Heart left ventricle (tissue), 16 donors: Measurements from ENCODE around the gene RBPMS2. TPM values are rescaled to one million over a fixed set of nuclear protein-coding genes. Genes with fewer than 3 reads are reported as not detected.

Experiments
- ATAC-seq, 4 donors: fragments of 200-7000 bp; cut with Tn5 transposase; one replicate each; pipeline ENCODE4 v1.9.1; 2020 to 2022; ENCODE audit warnings: moderate library complexity in 4 of 4, mild to moderate bottlenecking in 3 of 4, moderate number of reproducible peaks in 1 of 4
- DNase-seq, 5 donors: peaks; one replicate each; pipeline ENCODE4 v3.0.0-alpha.2; 2020
- H3K27ac ChIP-seq, 12 donors: fragments of 200-600 bp; sonication (generic) in 4 of 12; one replicate each; pipeline versions ENCODE4 v1.5.0 to v1.8.0; 2016 to 2022; ENCODE audit warnings: mild to moderate bottlenecking in 2 of 12
- H3K27me3 ChIP-seq, 9 donors: fragments of 200-600 bp; sonication (generic) in 2 of 9; one replicate each; pipeline versions ENCODE4 v1.5.1 to v1.8.0; 2016 to 2022; ENCODE audit warnings: mild to moderate bottlenecking in 3 of 9
- H3K36me3 ChIP-seq, 9 donors: fragments of 200-600 bp; sonication (generic) in 2 of 9; one replicate each; pipeline versions ENCODE4 v1.5.0 to v1.8.0; 2018 to 2022; ENCODE audit warnings: mild to moderate bottlenecking in 2 of 9
- H3K4me1 ChIP-seq, 12 donors: fragments of 200-600 bp; sonication (generic) in 4 of 12; one replicate each; pipeline versions ENCODE4 v1.5.0 to v1.8.0; 2016 to 2022; ENCODE audit warnings: mild to moderate bottlenecking in 3 of 12
- H3K4me3 ChIP-seq, 12 donors: fragments of 200-600 bp; sonication (generic) in 4 of 12; one replicate each; pipeline versions ENCODE4 v1.5.0 to v1.8.0; 2017 to 2022; ENCODE audit warnings: mild to moderate bottlenecking in 9 of 12, moderate library complexity in 4 of 12
- H3K9me3 ChIP-seq, 12 donors: fragments of 200-600 bp; sonication (generic) in 4 of 12; one replicate each; pipeline versions ENCODE4 v1.5.0 to v1.8.0; 2016 to 2022; ENCODE audit warnings: mild to moderate bottlenecking in 1 of 12
- CTCF ChIP-seq, 12 donors: fragments of 200-600 bp; sonication (generic) in 4 of 12; IDR thresholded peaks; one replicate each; pipeline versions ENCODE4 v1.5.0 to v1.8.0; 2018 to 2022; ENCODE audit warnings: antibody characterized with exemption in 12 of 12, mild to moderate bottlenecking in 5 of 12
- POLR2A ChIP-seq, 2 donors: fragments of 450-650 bp; IDR thresholded peaks; one replicate each; pipeline ENCODE4 v1.6.1; 2017; ENCODE audit warnings: antibody characterized with exemption in 2 of 2, mild to moderate bottlenecking in 2 of 2, moderate library complexity in 2 of 2
- WGBS, 4 donors: extraction: QIAGEN DNeasy Blood & Tissue Kit in 2 of 4; methylation state at CpG; one replicate each; pipeline versions ENCODE4 v1.1.5 to v1.1.7; 2013 to 2018; 5-methylcytosine and 5-hydroxymethylcytosine counted together
- intact Hi-C, 10 donors: fragments of 100-400 bp; cut with DNase I; formaldehyde crosslinking; loops; one replicate each; pipeline versions ENCODE4 v1.11.1 to v1.14.2; 2022
- polyA plus RNA-seq, 2 donors: library from polyadenylated mRNA; stranded (reverse); fragments of 200-250 nt; gene quantifications; one replicate each; pipeline ENCODE4 v1.2.3, GENCODE V29; 2013
- total RNA-seq, 9 donors: library from RNA; depleted of rRNA in 2 of 9; stranded (reverse); fragments of >200 nt in 2 of 9; fragmentation: NEBNext Ultra II Directional in 3 of 9; extraction: Animal tissue kit (Norgen Biotek cat#: 25700) in 3 of 9; gene quantifications; one replicate each; pipeline versions ENCODE4 v1.1.0 to v1.2.4, GENCODE V29; 2016 to 2023
- donor health status: ischemic (EF 13 %, LVEDD 7.1; RV severe dilation, severe dysfunction).
- donor health status: healthy with polysubstance abuse.
- donor health status: DM: no; HTN: yes; CAD: no.
- donor health status: DM: no; HTN: no; CAD: no.
- donor health status: ischemic (EF 25% LVEDD 6.9; RV normal size, moderate dysfunction).
- donor health status: ischemic (EF 25% LVEDD 5.7; RV mildly dilated, moderate dysfunction).
- donor health status: healthy.
- donor health status: DM: yes; HTN: yes; CAD: no.
- donor health status: ischemic (EF 35%, LVEDD 5.7; RV mildly dilated, moderate dysfunction).
- donor health status: nonischemic (EF 11% LVEDD 7.7; RV severe dilation, severe dysfunction).
- donor health status: DM: yes; HTN: yes; CAD: no.
- donor health status: PGD.
- donor health status: ischemic (EF 29% LVEDD 5.4; RV normal size, mild dysfunction).
- donor health status: nonischemic (EF 23%, LVEDD 6.1; RV moderate dilation, normal function).

The RBPMS2 gene
- total and polyA plus RNA-seq, 11 donors = 49.8 to 530 (median 202) TPM

- peak in 3 of 4 donors; percentile 46 to 71 (median 63) for ATAC-seq
- WGBS, 4 donors = 38 to 53% (median 45%) methylated on average over 4 to 6 of the region's 6 CpGs
- intact Hi-C loops = loop anchor here in 8 of 10 donors (5.0 to 10.0 kb wide), 7 partner anchors 41 to 131 kb away; no protein-coding TSS in a partner anchor
- Histone ChIP-seq H3K27ac (peak overlapping the region in 3 of 12 donors; percentile 6 to 44 (median 40)), H3K36me3 (no peaks in the 10 kb centered on the region), H3K4me1 (peaks cover 0 to 10% (median 0%) of the 10 kb centered on the region in 12 donors), H3K4me3 (no peak overlapping the region), H3K27me3 (no peaks in the 10 kb centered on the region), H3K9me3 (no peaks in the 10 kb centered on the region)
- TF ChIP-seq POLR2A (IDR thresholded peaks at IDR 0.05) (no peak), CTCF (IDR thresholded peaks at IDR 0.05) (no peak)
- DNase-seq = peak in 3 of 5 donors; percentile 30 to 52 (median 45)
Measured at GRCh38 chr15:64813075-64813474, 37.7 kb upstream of the RBPMS2 start.

- Histone ChIP-seq H3K4me1 (peaks cover 0 to 16% (median 0%) of the 10 kb centered on the region in 12 donors), H3K9me3 (no peaks in the 10 kb centered on the region), H3K4me3 (no peak overlapping the region), H3K27me3 (no peaks in the 10 kb centered on the region), H3K36me3 (no peaks in the 10 kb centered on the region), H3K27ac (peak overlapping the region in 1 of 12 donors; percentile 90)
- intact Hi-C loops = loop anchor here in 9 of 10 donors (1.0 to 10.0 kb wide), 12 partner anchors 38 to 128 kb away; no protein-coding TSS in a partner anchor
- no peak for ATAC-seq
- no peak for DNase-seq
- TF ChIP-seq CTCF (IDR thresholded peaks at IDR 0.05) (no peak), POLR2A (IDR thresholded peaks at IDR 0.05) (no peak)
- WGBS, 4 donors = 75 to 82% (median 80%) methylated on average over 6 of the region's 6 CpGs
Measured at GRCh38 chr15:64810497-64811326, 35.3 kb upstream of the RBPMS2 start.

DNA sequence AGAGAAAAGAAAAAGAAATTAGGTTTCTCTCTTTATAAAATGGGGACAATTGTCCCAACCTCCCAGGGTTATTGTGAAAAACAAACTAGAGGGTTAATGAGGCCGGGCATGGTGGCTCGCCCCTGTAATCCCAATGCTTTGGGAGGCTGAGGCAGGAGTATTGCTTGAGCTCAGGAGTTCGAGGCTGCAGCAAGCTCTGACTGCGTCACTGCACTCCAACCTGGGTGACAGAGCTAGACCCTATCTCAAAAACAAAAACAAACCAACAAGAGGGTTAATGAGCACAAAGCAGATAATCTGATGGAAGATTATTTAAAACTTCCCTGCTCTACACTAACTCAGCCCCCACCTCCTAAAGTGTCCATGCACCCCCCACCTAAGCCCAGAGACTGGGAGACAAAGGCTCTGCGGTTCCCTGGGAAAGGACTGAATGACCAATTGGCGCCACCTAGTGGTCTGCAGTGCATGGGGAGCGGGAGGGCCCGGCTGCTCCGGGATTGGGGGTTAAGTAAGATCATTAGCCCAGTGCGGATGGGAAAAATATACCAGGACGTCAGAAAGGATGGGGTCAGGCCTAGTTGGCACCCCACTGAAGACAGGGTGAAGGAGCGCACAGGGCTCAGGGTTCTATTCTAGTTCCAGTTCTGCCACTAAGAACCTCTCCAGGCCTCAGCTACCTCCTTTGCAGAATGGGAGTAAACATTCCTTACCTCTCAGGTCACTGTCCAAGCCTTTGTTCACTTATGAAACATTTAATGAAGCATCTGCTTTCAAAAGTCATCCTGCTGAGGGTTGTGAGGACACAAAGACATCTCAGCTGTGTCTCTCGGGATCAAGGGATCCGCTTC, 34.5 kb upstream of the RBPMS2 start:
- peak; percentile 77 to 88 (median 83) for DNase-seq
- H3K4me3 ChIP-seq = no peak overlapping the region
- H3K36me3 ChIP-seq = no peaks in the 10 kb centered on the region
- H3K4me1 ChIP-seq = peaks cover 0 to 16% (median 0%) of the 10 kb centered on the region in 12 donors
- peak; percentile 78 to 82 (median 81) for ATAC-seq
- no peaks in the 10 kb centered on the region for H3K9me3 ChIP-seq
- WGBS, 4 donors = 30 to 33% (median 31%) methylated on average over 14 of the region's 14 CpGs
- no peaks in the 10 kb centered on the region for H3K27me3 ChIP-seq
- intact Hi-C loops = loop anchor here (1.0 to 10.0 kb wide), 13 partner anchors 38 to 128 kb away; no protein-coding TSS in a partner anchor
- peak overlapping the region in 1 of 12 donors; percentile 90 for H3K27ac ChIP-seq
- TF ChIP-seq POLR2A (IDR thresholded peaks at IDR 0.05) (no peak), CTCF (IDR thresholded peaks at IDR 0.05) (peak; percentile 78 to 93 (median 89))
